Measurements from ENCODE around the gene TMEM86B.

Gene TMEM86B

GRCh38 chr19:55241143-55241934 is 12.8 kb upstream of the TMEM86B start:
- TF ChIP-seq REST (IDR thresholded peaks at IDR 0.05; ENCODE audit: insufficient read depth in 1 of 2, low read depth in 2 of 2, low read length in 2 of 2) (no peak), TAF1 (IDR thresholded peaks at IDR 0.05; ENCODE audit: borderline replicate concordance, insufficient read depth, low read length) (no peak), SIN3A (IDR thresholded peaks at IDR 0.05; ENCODE audit: borderline replicate concordance, insufficient read depth, low read length) (no peak), FOXP2 (optimal IDR thresholded peaks at IDR 0.05; ENCODE audit: borderline replicate concordance, extremely low read depth, extremely low read length, insufficient read depth) (no peak), POLR2AphosphoS5 (IDR thresholded peaks at IDR 0.05; ENCODE audit: low read depth, low read length) (no peak)

- TF ChIP-seq TAF1 (IDR thresholded peaks at IDR 0.05; ENCODE audit: borderline replicate concordance, insufficient read depth, low read length) (no peak), SIN3A (IDR thresholded peaks at IDR 0.05; ENCODE audit: borderline replicate concordance, insufficient read depth, low read length) (no peak), REST (IDR thresholded peaks at IDR 0.05; ENCODE audit: insufficient read depth in 1 of 2, low read depth in 2 of 2, low read length in 2 of 2) (no peak), FOXP2 (optimal IDR thresholded peaks at IDR 0.05; ENCODE audit: borderline replicate concordance, extremely low read depth, extremely low read length, insufficient read depth) (no peak), POLR2AphosphoS5 (IDR thresholded peaks at IDR 0.05; ENCODE audit: low read depth, low read length) (no peak)
Observed at GRCh38 chr19:55240713-55241020, 12.1 kb upstream of the TMEM86B start.

GRCh38 chr19:55239004-55239403 is 10.4 kb upstream of the TMEM86B start:
- TF ChIP-seq REST (IDR thresholded peaks at IDR 0.05; ENCODE audit: insufficient read depth in 1 of 2, low read depth in 2 of 2, low read length in 2 of 2) (no peak), SIN3A (IDR thresholded peaks at IDR 0.05; ENCODE audit: borderline replicate concordance, insufficient read depth, low read length) (no peak), POLR2AphosphoS5 (IDR thresholded peaks at IDR 0.05; ENCODE audit: low read depth, low read length) (no peak), FOXP2 (optimal IDR thresholded peaks at IDR 0.05; ENCODE audit: borderline replicate concordance, extremely low read depth, extremely low read length, insufficient read depth) (no peak), TAF1 (IDR thresholded peaks at IDR 0.05; ENCODE audit: borderline replicate concordance, insufficient read depth, low read length) (no peak)

GRCh38 chr19:55238030-55238429 is 9.5 kb upstream of the TMEM86B start:
- TF ChIP-seq TAF1 (IDR thresholded peaks at IDR 0.05; ENCODE audit: borderline replicate concordance, insufficient read depth, low read length) = no peak
- TF ChIP-seq REST (IDR thresholded peaks at IDR 0.05; ENCODE audit: insufficient read depth in 1 of 2, low read depth in 2 of 2, low read length in 2 of 2) = no peak
- no peak for TF ChIP-seq FOXP2 (optimal IDR thresholded peaks at IDR 0.05; ENCODE audit: borderline replicate concordance, extremely low read depth, extremely low read length, insufficient read depth)
- no peak for TF ChIP-seq POLR2AphosphoS5 (IDR thresholded peaks at IDR 0.05; ENCODE audit: low read depth, low read length)
- no peak for TF ChIP-seq SIN3A (IDR thresholded peaks at IDR 0.05; ENCODE audit: borderline replicate concordance, insufficient read depth, low read length)
